Stimulated activated CD4-positive, alpha-beta T cell treated with anti-CD3 and anti-CD28 coated beads, Interleukin-2, amount 100 ng/mL, for 24 hours (primary cell): ENCODE measurements around the gene CAMK2D.
"Not testable (repeated sequence)": the region's sequence is repeated elsewhere in the genome, so short reads cannot be mapped to it uniquely, and the experiment has no call there.

Experiments used
- DNase-seq, 2 donors: peaks; one replicate each; pipeline ENCODE4 v3.0.0-alpha.2; 2020

Gene CAMK2D

GRCh38 chr4:113727802-113728201, 33.7 kb downstream of the CAMK2D start:
- DNase-seq = no peak

- DNase-seq = no peak
Observed at GRCh38 chr4:113725963-113726362, 35.6 kb downstream of the CAMK2D start.

- DNase-seq = no peak
Observed at GRCh38 chr4:113718252-113718651, 43.3 kb downstream of the CAMK2D start.

GRCh38 chr4:113711883-113712662, 49.5 kb downstream of the CAMK2D start:
- no peak for DNase-seq

GRCh38 chr4:113708250-113708649, 53.3 kb downstream of the CAMK2D start:
- DNase-seq = no peak

GRCh38 chr4:113707048-113707447, 54.5 kb downstream of the CAMK2D start:
- DNase-seq = no peak

- not testable (repeated sequence) for DNase-seq
Observed at GRCh38 chr4:113705097-113705496, 56.4 kb downstream of the CAMK2D start.

- not testable (repeated sequence) for DNase-seq
Observed at GRCh38 chr4:113702596-113702995, 58.9 kb downstream of the CAMK2D start.

- DNase-seq = no peak
Observed at GRCh38 chr4:113701169-113701568, 60.4 kb downstream of the CAMK2D start.

- no peak for DNase-seq
Observed at GRCh38 chr4:113700602-113701150, 60.9 kb downstream of the CAMK2D start.

GRCh38 chr4:113699772-113700171, 61.8 kb downstream of the CAMK2D start:
- DNase-seq = no peak

- DNase-seq = no peak
Observed at GRCh38 chr4:113697429-113697828, 64.1 kb downstream of the CAMK2D start.

GRCh38 chr4:113695328-113696169, 66.0 kb downstream of the CAMK2D start:
- no peak for DNase-seq

- DNase-seq = no peak
Observed at GRCh38 chr4:113694008-113694407, 67.5 kb downstream of the CAMK2D start.

GRCh38 chr4:113692809-113693411, 68.6 kb downstream of the CAMK2D start:
- no peak for DNase-seq

GRCh38 chr4:113691676-113692075, 69.9 kb downstream of the CAMK2D start:
- no peak for DNase-seq

- DNase-seq = no peak
Observed at GRCh38 chr4:113689394-113689793, 72.1 kb downstream of the CAMK2D start.

GRCh38 chr4:113687067-113687718, 74.3 kb downstream of the CAMK2D start:
- no peak for DNase-seq

- not testable (repeated sequence) for DNase-seq
Observed at GRCh38 chr4:113685157-113685556, 76.4 kb downstream of the CAMK2D start.

GRCh38 chr4:113684534-113685091, 76.9 kb downstream of the CAMK2D start:
- DNase-seq = peak; percentile 18 to 40

GRCh38 chr4:113682730-113683537, 78.6 kb downstream of the CAMK2D start:
- DNase-seq = peak; percentile 71 to 76
